SU-DHL-6 (cell line): ENCODE data around the gene ACTL6B.

ENCODE experiments used
- CTCF ChIP-seq: fragments of 200-600 bp; sonication (generic); IDR thresholded peaks from one replicate; pipeline ENCODE4 v1.5.1; 2017; ENCODE audit warnings: antibody characterized with exemption, mild to moderate bottlenecking, low read length, moderate library complexity; ENCODE audit not compliant: insufficient read depth, poor library complexity, severe bottlenecking
- EZH2phosphoT487 ChIP-seq: fragments of 200-600 bp; sonication (generic), shearing (Covaris generic); conservative IDR thresholded peaks from 2 replicates; pipeline ENCODE4 v1.6.1; 2018; ENCODE audit warnings: mild to moderate bottlenecking, antibody characterized with exemption, low read length, moderate library complexity, mixed read lengths

- no peak for TF ChIP-seq CTCF
- TF ChIP-seq EZH2phosphoT487 = no peak
Measured at GRCh38 chr7:100621554-100621953, 34.7 kb downstream of the ACTL6B start.
